GM23338 (cell line): ENCODE measurements around the gene MTHFD1L. TPM values are rescaled to one million over a fixed set of nuclear protein-coding genes. Genes with fewer than 3 reads are reported as not detected.
A peak's percentile ranks its signal among the peaks of the same experiment; 100 is the strongest.

ENCODE experiments used
- ATAC-seq: fragments of 200-7000 bp; cut with Tn5 transposase; 3 replicates; pipeline ENCODE4 v1.9.1; 2020
- DNase-seq: peaks from one replicate; pipeline ENCODE4 v3.0.0-alpha.2; 2015; ENCODE audit warnings: low spot score
- H2AFZ ChIP-seq: fragments of 200-600 bp; sonication (generic); 2 replicates; pipeline ENCODE4 v1.8.0; 2016; ENCODE audit warnings: antibody characterized with exemption, mild to moderate bottlenecking, moderate library complexity
- H3F3A ChIP-seq: fragments of 200-600 bp; sonication (generic); replicated peaks from 2 replicates; pipeline ENCODE4 v1.8.0; 2017; ENCODE audit warnings: antibody characterized with exemption, mixed run types, low read depth
- H3K27ac ChIP-seq: fragments of 200-600 bp; sonication (generic); 2 replicates; pipeline ENCODE4 v1.6.1; 2016; ENCODE audit warnings: low read depth
- H3K27me3 ChIP-seq: fragments of 200-600 bp; sonication (generic); 2 replicates; pipeline ENCODE4 v1.8.0; 2016; ENCODE audit warnings: mild to moderate bottlenecking, mixed run types, moderate library complexity; ENCODE audit not compliant: insufficient read depth
- H3K36me3 ChIP-seq: fragments of 200-600 bp; sonication (generic); 2 replicates; pipeline ENCODE4 v1.8.0; 2016; ENCODE audit warnings: mild to moderate bottlenecking; ENCODE audit not compliant: insufficient read depth
- H3K4me1 ChIP-seq: fragments of 200-600 bp; sonication (generic); 2 replicates; pipeline ENCODE4 v1.8.0; 2016; ENCODE audit warnings: mild to moderate bottlenecking, moderate library complexity; ENCODE audit not compliant: insufficient read depth
- H3K4me2 ChIP-seq: fragments of 200-600 bp; sonication (generic); 2 replicates; pipeline ENCODE4 v1.7.1; 2017; ENCODE audit warnings: mixed run types
- H3K4me3 ChIP-seq: fragments of 200-600 bp; sonication (generic); 2 replicates; pipeline ENCODE4 v1.6.1; 2016; ENCODE audit warnings: mixed run types
- H3K79me2 ChIP-seq: fragments of 200-600 bp; sonication (generic); replicated peaks from 2 replicates; pipeline ENCODE4 v1.8.0; 2017; ENCODE audit warnings: mild to moderate bottlenecking; ENCODE audit not compliant: insufficient read depth
- H3K9me2 ChIP-seq: fragments of 200-600 bp; sonication (generic); 2 replicates; pipeline ENCODE4 v1.8.0; 2017; ENCODE audit not compliant: insufficient read depth
- H4K20me1 ChIP-seq: fragments of 200-600 bp; sonication (generic); replicated peaks from 2 replicates; pipeline ENCODE4 v1.8.0; 2017; ENCODE audit warnings: mild to moderate bottlenecking; ENCODE audit not compliant: insufficient read depth
- H3K27ac Mint-ChIP-seq: 2 replicates; pipeline ENCODE4 v1.8.0; 2020; ENCODE audit warnings: inconsistent platforms, mild to moderate bottlenecking, moderate library complexity, mixed read lengths
- H3K27me3 Mint-ChIP-seq: 3 replicates; pipeline ENCODE4 v1.8.0; 2022; ENCODE audit warnings: low read depth, mild to moderate bottlenecking, moderate library complexity, mixed read lengths, inconsistent platforms; ENCODE audit not compliant: insufficient read depth, poor library complexity
- H3K36me3 Mint-ChIP-seq: 3 replicates; pipeline ENCODE4 v1.8.0; 2021; ENCODE audit warnings: low read depth, mild to moderate bottlenecking, inconsistent platforms, moderate library complexity, mixed read lengths
- H3K4me1 Mint-ChIP-seq: 3 replicates; pipeline ENCODE4 v1.8.0; 2020; ENCODE audit warnings: mild to moderate bottlenecking, inconsistent platforms, mixed read lengths
- H3K4me3 Mint-ChIP-seq: 3 replicates; pipeline ENCODE4 v1.8.0; 2021; ENCODE audit warnings: moderate library complexity, mild to moderate bottlenecking, inconsistent platforms, mixed read lengths
- H3K9me3 Mint-ChIP-seq: 3 replicates; pipeline ENCODE4 v1.8.0; 2020; ENCODE audit warnings: moderate library complexity, mild to moderate bottlenecking, inconsistent platforms, mixed read lengths
- CREB1 ChIP-seq: fragments of 250-450 bp; sonication (Bioruptor Pico); IDR thresholded peaks from 2 replicates; pipeline ENCODE4 v1.5.0; 2020; ENCODE audit warnings: low read depth, mild to moderate bottlenecking, moderate library complexity
- CTCF ChIP-seq, 2 experiments: fragments of 200-600 bp in 1 of 2; sonication (generic) in 1 of 2; conservative IDR thresholded peaks; 2 replicates each; pipeline versions ENCODE4 v1.5.1 to v1.6.1; 2016 to 2017; ENCODE audit warnings: antibody characterized with exemption in 2 of 2, low read depth in 2 of 2, mild to moderate bottlenecking in 2 of 2, moderate library complexity in 1 of 2
- ETS1 ChIP-seq: IDR thresholded peaks from 2 replicates; pipeline ENCODE4 v1.6.1; 2016; ENCODE audit warnings: antibody characterized with exemption
- EZH2 ChIP-seq: fragments of 200-600 bp; sonication (generic); IDR thresholded peaks from one replicate; pipeline ENCODE4 v1.8.0; 2017; ENCODE audit warnings: antibody characterized with exemption, mild to moderate bottlenecking, low read depth; ENCODE audit not compliant: unreplicated experiment
- EZH2phosphoT487 ChIP-seq: fragments of 200-600 bp; sonication (generic); IDR thresholded peaks from one replicate; pipeline ENCODE4 v1.8.1; 2018; ENCODE audit warnings: antibody characterized with exemption; ENCODE audit not compliant: unreplicated experiment
- JUNB ChIP-seq: IDR thresholded peaks from one replicate; pipeline ENCODE4 v1.6.1; 2016; ENCODE audit warnings: antibody characterized with exemption; ENCODE audit not compliant: unreplicated experiment
- NANOG ChIP-seq: IDR thresholded peaks from 2 replicates; pipeline ENCODE4 v1.6.1; 2016; ENCODE audit warnings: antibody characterized with exemption, borderline replicate concordance
- POLR2AphosphoS5 ChIP-seq: IDR thresholded peaks from 2 replicates; pipeline ENCODE4 v1.6.1; 2016; ENCODE audit warnings: antibody characterized with exemption, low read depth
- STAT1 ChIP-seq: IDR thresholded peaks from one replicate; pipeline ENCODE4 v1.6.1; 2016; ENCODE audit warnings: antibody characterized with exemption; ENCODE audit not compliant: unreplicated experiment
- ZNF114 ChIP-seq: fragments of 250-450 bp; sonication (Bioruptor Pico); IDR thresholded peaks from 2 replicates; pipeline ENCODE4 v1.5.0; 2020; ENCODE audit warnings: mild to moderate bottlenecking, moderate library complexity
- ZNF331 ChIP-seq: fragments of 250-450 bp; sonication (Bioruptor Pico); IDR thresholded peaks from 2 replicates; pipeline ENCODE4 v1.5.0; 2020; ENCODE audit warnings: low read depth, mild to moderate bottlenecking, moderate library complexity
- ZNF462 ChIP-seq: fragments of 250-450 bp; sonication (Bioruptor Pico); IDR thresholded peaks from 2 replicates; pipeline ENCODE4 v1.5.0; 2020; ENCODE audit warnings: mild to moderate bottlenecking, moderate library complexity
- polyA plus RNA-seq: library from polyadenylated mRNA; unstranded; fragments of >200 nt; fragmentation: Nextera tagmentation; extraction: Ambion mirVana; gene quantifications from 2 replicates; pipeline ENCODE4 v1.2.1, GENCODE V29; 2016
- total RNA-seq: library from RNA; depleted of rRNA; stranded (reverse); fragments of >200 nt; shearing (Covaris generic); gene quantifications from 2 replicates; pipeline ENCODE4 v1.2.3, GENCODE V29; 2014

MTHFD1L gene
- total and polyA plus RNA-seq, 2 experiments from 2014 or later: 53.2 to 66.8 TPM

GRCh38 chr6:151009576-151009975, 144.1 kb downstream of the MTHFD1L start:
- Histone ChIP-seq H4K20me1 (no peaks in the 10 kb centered on the region), H3F3A (peaks cover 8% of the 10 kb centered on the region; the same call in 1 of the 2 replicates), H3K4me2 (peak overlapping the region; percentile 57; the same call in 1 of the 2 replicates), H3K79me2 (no peaks in the 10 kb centered on the region), H3K4me3 (no peak overlapping the region), H2AFZ (no peak overlapping the region), H3K27me3 (no peaks in the 10 kb centered on the region), H3K4me1 (peaks cover 16% of the 10 kb centered on the region), H3K36me3 (no peaks in the 10 kb centered on the region), H3K27ac (peak overlapping the region; percentile 96), H3K9me2 (no peaks in the 10 kb centered on the region)
- Mint-ChIP-seq H3K27me3 (no peaks in the 10 kb centered on the region), H3K9me3 (no peaks in the 10 kb centered on the region), H3K27ac (peak overlapping the region; percentile 81), H3K4me3 (no peak overlapping the region), H3K4me1 (peaks cover 30% of the 10 kb centered on the region), H3K36me3 (peaks cover 25% of the 10 kb centered on the region)
- ATAC-seq (peak; percentile 73), DNase-seq (peak; percentile 75)
- TF ChIP-seq CREB1 (0 out of 2 replicates have a peak, but pooled peaks have one; percentile 12), EZH2phosphoT487 (no peak), STAT1 (no peak), JUNB (no peak)

GRCh38 chr6:151010071-151010470, 144.6 kb downstream of the MTHFD1L start:
- Mint-ChIP-seq H3K27ac (no peak overlapping the region; the same call in 1 of the 2 replicates), H3K4me3 (no peak overlapping the region), H3K27me3 (no peaks in the 10 kb centered on the region), H3K36me3 (peaks cover 30% of the 10 kb centered on the region), H3K9me3 (no peaks in the 10 kb centered on the region), H3K4me1 (peaks cover 29% of the 10 kb centered on the region)
- Histone ChIP-seq H3K79me2 (no peaks in the 10 kb centered on the region), H3K4me3 (no peak overlapping the region), H3F3A (peaks cover 8% of the 10 kb centered on the region; the same call in 1 of the 2 replicates), H3K9me2 (no peaks in the 10 kb centered on the region), H3K4me2 (peak overlapping the region; percentile 5; the same call in 1 of the 2 replicates), H4K20me1 (no peaks in the 10 kb centered on the region), H2AFZ (no peak overlapping the region), H3K27ac (peak overlapping the region; percentile 41; the same call in 1 of the 2 replicates), H3K27me3 (no peaks in the 10 kb centered on the region), H3K36me3 (peaks cover 3% of the 10 kb centered on the region; the same call in 1 of the 2 replicates), H3K4me1 (peaks cover 16% of the 10 kb centered on the region; the same call in 1 of the 2 replicates)
- ATAC-seq (no peak), DNase-seq (no peak)
- no peak for TF ChIP-seq EZH2
- TF ChIP-seq ETS1: no peak
- TF ChIP-seq JUNB: no peak
- no peak for TF ChIP-seq ZNF114 (CRISPR knock-in tag)
- no peak for TF ChIP-seq ZNF462 (CRISPR knock-in tag)
- TF ChIP-seq POLR2AphosphoS5: no peak
- no peak for TF ChIP-seq CTCF (conservative IDR thresholded peaks at IDR 0.05; ENCODE audit: low read depth in 2 of 2)
- no peak for TF ChIP-seq CREB1
- TF ChIP-seq NANOG: no peak
- TF ChIP-seq STAT1: no peak
- no peak for TF ChIP-seq ZNF331 (CRISPR knock-in tag)
- no peak for TF ChIP-seq EZH2phosphoT487
